Fibroblast of skin of back (primary cell): ENCODE measurements around the gene PHAF1.

Source experiments
- DNase-seq: peaks from one replicate; pipeline ENCODE4 v3.0.0-alpha.2; 2013

The PHAF1 gene

GRCh38 chr16:67183627-67184452 lies 74.1 kb downstream of the PHAF1 start, which contains the start of gene MATCAP1:
Gene MATCAP1, minus strand, starts transcription at chr16:67183963. Its CDS starts 3,353 bp downstream, at chr16:67180610.
- peak; percentile 98 for DNase-seq

GRCh38 chr16:67184453-67184994 lies 74.8 kb downstream of the PHAF1 start:
- DNase-seq: no peak

- DNase-seq: peak; percentile 86
Observed at GRCh38 chr16:67184995-67185650, 75.4 kb downstream of the PHAF1 start.

GRCh38 chr16:67185651-67186134 lies 76.0 kb downstream of the PHAF1 start:
- DNase-seq: no peak

GRCh38 chr16:67186550-67186950 lies 76.8 kb downstream of the PHAF1 start:
- peak; percentile 44 for DNase-seq

GRCh38 chr16:67187175-67187890 lies 77.6 kb downstream of the PHAF1 start:
- DNase-seq: no peak

- DNase-seq: no peak
Observed at GRCh38 chr16:67188323-67188722, 78.6 kb downstream of the PHAF1 start.

GRCh38 chr16:67188798-67189197 lies 79.1 kb downstream of the PHAF1 start:
- no peak for DNase-seq

GRCh38 chr16:67190041-67190440 lies 80.3 kb downstream of the PHAF1 start, which contains the start of gene EXOC3L1:
Gene EXOC3L1, minus strand, starts transcription at chr16:67190136. Its CDS starts 460 bp downstream, at chr16:67189676.
- DNase-seq: no peak

GRCh38 chr16:67190448-67191399 lies 81.0 kb downstream of the PHAF1 start:
- DNase-seq: no peak

GRCh38 chr16:67191411-67191994 lies 81.8 kb downstream of the PHAF1 start:
- no peak for DNase-seq

GRCh38 chr16:67191995-67192681 lies 82.4 kb downstream of the PHAF1 start, which contains the start of gene E2F4:
Gene E2F4, plus strand, starts transcription at chr16:67192155. Its CDS starts 73 bp downstream, at chr16:67192228.
- DNase-seq: peak; percentile 92

- DNase-seq: no peak
Observed at GRCh38 chr16:67192781-67193361, 83.1 kb downstream of the PHAF1 start.

GRCh38 chr16:67193536-67193935 lies 83.8 kb downstream of the PHAF1 start:
- DNase-seq: no peak

GRCh38 chr16:67194260-67194659 lies 84.5 kb downstream of the PHAF1 start:
- no peak for DNase-seq

- DNase-seq: no peak
Observed at GRCh38 chr16:67195676-67196075, 85.9 kb downstream of the PHAF1 start.

GRCh38 chr16:67196881-67197280 lies 87.1 kb downstream of the PHAF1 start:
- no peak for DNase-seq

GRCh38 chr16:67197704-67198103 lies 88.0 kb downstream of the PHAF1 start:
- DNase-seq: no peak
